Neural progenitor cell (in vitro differentiated cells): ENCODE measurements around the gene SERPINE2. TPM values are rescaled to one million over a fixed set of nuclear protein-coding genes. Genes with fewer than 3 reads are reported as not detected.

ENCODE experiments used
- DNase-seq: peaks from one replicate; pipeline ENCODE4 v3.0.0-alpha.2; 2016; ENCODE audit warnings: low spot score
- H2AFZ ChIP-seq: fragments of 200-600 bp; sonication (generic); replicated peaks from 2 replicates; pipeline ENCODE4 v1.6.1; 2016; ENCODE audit warnings: antibody characterized with exemption
- H3F3A ChIP-seq: fragments of 200-600 bp; sonication (generic); 2 replicates; pipeline ENCODE4 v1.6.1; 2016; ENCODE audit warnings: antibody characterized with exemption, low read depth
- H3K27ac ChIP-seq: fragments of 200-600 bp; sonication (generic); 2 replicates; pipeline ENCODE4 v1.5.1; 2016; ENCODE audit warnings: mild to moderate bottlenecking
- H3K27me3 ChIP-seq: fragments of 200-600 bp; sonication (generic); 2 replicates; pipeline ENCODE4 v1.6.1; 2016; ENCODE audit warnings: mild to moderate bottlenecking, moderate library complexity
- H3K36me3 ChIP-seq: fragments of 200-600 bp; sonication (generic); 2 replicates; pipeline ENCODE4 v1.5.1; 2016
- H3K4me1 ChIP-seq: fragments of 200-600 bp; sonication (generic); 2 replicates; pipeline ENCODE4 v1.6.1; 2016; ENCODE audit warnings: mixed run types
- H3K4me2 ChIP-seq: fragments of 200-600 bp; sonication (generic); 2 replicates; pipeline ENCODE4 v1.6.1; 2016
- H3K4me3 ChIP-seq: fragments of 200-600 bp; sonication (generic); 2 replicates; pipeline ENCODE4 v1.5.1; 2016
- H3K79me2 ChIP-seq: fragments of 200-600 bp; sonication (generic); 2 replicates; pipeline ENCODE4 v1.6.1; 2016; ENCODE audit warnings: low read depth
- H3K9ac ChIP-seq: fragments of 200-600 bp; sonication (generic); 2 replicates; pipeline ENCODE4 v1.6.1; 2016
- H3K9me3 ChIP-seq: fragments of 200-600 bp; sonication (generic); 2 replicates; pipeline ENCODE4 v1.5.1; 2016; ENCODE audit warnings: low read depth
- H4K20me1 ChIP-seq: fragments of 200-600 bp; sonication (generic); 2 replicates; pipeline ENCODE4 v1.6.1; 2016; ENCODE audit warnings: low read depth
- H3K27ac Mint-ChIP-seq: 3 replicates; pipeline ENCODE4 v1.8.0; 2021; ENCODE audit warnings: mixed read lengths
- H3K27me3 Mint-ChIP-seq: 2 replicates; pipeline ENCODE4 v1.8.0; 2022; ENCODE audit warnings: low read depth, mild to moderate bottlenecking, inconsistent platforms, moderate library complexity, mixed read lengths; ENCODE audit not compliant: insufficient read depth
- H3K36me3 Mint-ChIP-seq: 3 replicates; pipeline ENCODE4 v1.8.0; 2021; ENCODE audit warnings: mixed read lengths
- H3K4me1 Mint-ChIP-seq: 3 replicates; pipeline ENCODE4 v1.8.0; 2021; ENCODE audit warnings: mixed read lengths
- H3K4me3 Mint-ChIP-seq: 3 replicates; pipeline ENCODE4 v1.8.0; 2021; ENCODE audit warnings: mild to moderate bottlenecking, moderate library complexity, mixed read lengths
- H3K9me3 Mint-ChIP-seq: 3 replicates; pipeline ENCODE4 v1.8.0; 2020; ENCODE audit warnings: mixed read lengths
- CTCF ChIP-seq: fragments of 200-600 bp; sonication (generic); IDR thresholded peaks from 2 replicates; pipeline ENCODE4 v1.5.1; 2017; ENCODE audit warnings: antibody characterized with exemption, mild to moderate bottlenecking
- EZH2 ChIP-seq: fragments of 200-600 bp; sonication (generic); IDR thresholded peaks from 2 replicates; pipeline ENCODE4 v1.6.1; 2017; ENCODE audit warnings: antibody characterized with exemption, mild to moderate bottlenecking, moderate library complexity
- EZH2phosphoT487 ChIP-seq: fragments of 200-600 bp; sonication (generic); IDR thresholded peaks from 2 replicates; pipeline ENCODE4 v1.6.1; 2017; ENCODE audit warnings: antibody characterized with exemption
- total RNA-seq: library from RNA; depleted of rRNA; stranded (reverse); fragments of >200 nt; gene quantifications from 2 replicates; pipeline ENCODE4 v1.2.3, GENCODE V29; 2015; ENCODE audit warnings: low replicate concordance

Gene SERPINE2
- total RNA-seq, 1 donor from 2014 or later: 28.8 TPM

GRCh38 chr2:224055101-224055500 lies 16.0 kb upstream of the SERPINE2 start:
- Histone ChIP-seq H3K79me2 (no peaks in the 10 kb centered on the region), H4K20me1 (no peaks in the 10 kb centered on the region), H3K4me2 (no peak overlapping the region), H3K9ac (no peak overlapping the region), H3K4me1 (no peaks in the 10 kb centered on the region), H3K27ac (no peak overlapping the region), H3K9me3 (no peaks in the 10 kb centered on the region), H3K4me3 (no peak overlapping the region), H3K36me3 (no peaks in the 10 kb centered on the region), H3K27me3 (no peaks in the 10 kb centered on the region), H3F3A (no peaks in the 10 kb centered on the region), H2AFZ (no peak overlapping the region)
- Mint-ChIP-seq H3K4me3 (no peak overlapping the region), H3K36me3 (no peaks in the 10 kb centered on the region), H3K4me1 (no peaks in the 10 kb centered on the region), H3K27ac (no peak overlapping the region), H3K9me3 (no peaks in the 10 kb centered on the region), H3K27me3 (peaks cover 3% of the 10 kb centered on the region)
- no peak for DNase-seq
- TF ChIP-seq EZH2 (no peak), CTCF (no peak), EZH2phosphoT487 (no peak)

- DNase-seq: no peak
- Mint-ChIP-seq H3K27me3 (peaks cover 5% of the 10 kb centered on the region), H3K27ac (no peak overlapping the region), H3K4me3 (no peak overlapping the region), H3K4me1 (no peaks in the 10 kb centered on the region), H3K9me3 (no peaks in the 10 kb centered on the region), H3K36me3 (no peaks in the 10 kb centered on the region)
- no peak overlapping the region for H3K9ac ChIP-seq
- H3K9me3 ChIP-seq: no peaks in the 10 kb centered on the region
- TF ChIP-seq EZH2phosphoT487 (no peak), EZH2 (no peak), CTCF (no peak)
- no peak overlapping the region for H2AFZ ChIP-seq
- no peaks in the 10 kb centered on the region for H3K79me2 ChIP-seq
- no peaks in the 10 kb centered on the region for H3K36me3 ChIP-seq
- no peak overlapping the region for H3K27ac ChIP-seq
- H3K4me2 ChIP-seq: no peak overlapping the region
- peaks cover 4% of the 10 kb centered on the region for H3K27me3 ChIP-seq
- H3F3A ChIP-seq: no peaks in the 10 kb centered on the region
- no peak overlapping the region for H3K4me3 ChIP-seq
- no peaks in the 10 kb centered on the region for H4K20me1 ChIP-seq
- no peaks in the 10 kb centered on the region for H3K4me1 ChIP-seq
These were observed 7.7 kb upstream of the SERPINE2 start for GRCh38 chr2:224046752-224047151.

- Histone ChIP-seq H2AFZ (no peak overlapping the region), H3F3A (peaks cover 15% of the 10 kb centered on the region), H3K4me2 (no peak overlapping the region), H3K9me3 (no peaks in the 10 kb centered on the region), H3K27ac (no peak overlapping the region), H3K27me3 (peaks cover 39% of the 10 kb centered on the region), H3K4me1 (peaks cover 8% of the 10 kb centered on the region), H4K20me1 (peaks cover 9% of the 10 kb centered on the region), H3K79me2 (peaks cover 6% of the 10 kb centered on the region), H3K9ac (no peak overlapping the region), H3K4me3 (no peak overlapping the region), H3K36me3 (no peaks in the 10 kb centered on the region)
- Mint-ChIP-seq H3K4me3 (no peak overlapping the region), H3K9me3 (no peaks in the 10 kb centered on the region), H3K4me1 (peaks cover 11% of the 10 kb centered on the region), H3K27ac (no peak overlapping the region), H3K27me3 (peaks cover 11% of the 10 kb centered on the region), H3K36me3 (no peaks in the 10 kb centered on the region)
- no peak for DNase-seq
- TF ChIP-seq CTCF (no peak), EZH2 (no peak), EZH2phosphoT487 (no peak)
These were observed 3.2 kb upstream of the SERPINE2 start for GRCh38 chr2:224042191-224042696.
